Astrocyte (in vitro differentiated cells and primary cell): Measurements from ENCODE around the gene ADARB2.

Source experiments
- CTCF ChIP-seq: IDR thresholded peaks from 2 replicates; pipeline ENCODE4 v1.5.1; 2011; ENCODE audit warnings: low read depth, mild to moderate bottlenecking, inconsistent platforms, low read length, moderate library complexity; ENCODE audit not compliant: insufficient read depth
- EZH2 ChIP-seq: IDR thresholded peaks from 2 replicates; pipeline ENCODE4 v1.6.1; 2012; ENCODE audit warnings: mild to moderate bottlenecking, low read length, inconsistent platforms; ENCODE audit not compliant: insufficient read depth

DNA sequence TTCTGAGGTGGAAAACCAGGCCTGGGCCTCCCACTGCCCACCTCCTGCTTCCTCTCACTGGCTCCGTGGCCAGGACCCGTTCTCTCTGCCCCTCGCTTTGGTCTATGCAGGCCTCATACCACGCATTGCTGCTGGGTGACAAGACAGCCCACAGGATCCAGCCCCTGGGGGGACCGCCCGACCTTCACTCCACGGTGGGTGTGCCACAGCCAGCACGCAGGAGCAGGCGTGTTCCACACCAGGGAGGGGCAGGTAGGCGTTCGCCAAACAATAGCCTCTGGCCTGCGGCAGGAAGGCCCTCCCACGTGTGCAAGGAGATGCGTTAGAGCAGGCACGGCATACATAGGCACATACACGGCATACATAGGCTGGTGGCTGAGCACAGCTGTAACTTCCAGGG lies 447.7 kb downstream of the ADARB2 start:
- TF ChIP-seq CTCF = no peak
- no peak for TF ChIP-seq EZH2
